ENCODE measurements around the gene SMARCA1.

Gene SMARCA1

DNA sequence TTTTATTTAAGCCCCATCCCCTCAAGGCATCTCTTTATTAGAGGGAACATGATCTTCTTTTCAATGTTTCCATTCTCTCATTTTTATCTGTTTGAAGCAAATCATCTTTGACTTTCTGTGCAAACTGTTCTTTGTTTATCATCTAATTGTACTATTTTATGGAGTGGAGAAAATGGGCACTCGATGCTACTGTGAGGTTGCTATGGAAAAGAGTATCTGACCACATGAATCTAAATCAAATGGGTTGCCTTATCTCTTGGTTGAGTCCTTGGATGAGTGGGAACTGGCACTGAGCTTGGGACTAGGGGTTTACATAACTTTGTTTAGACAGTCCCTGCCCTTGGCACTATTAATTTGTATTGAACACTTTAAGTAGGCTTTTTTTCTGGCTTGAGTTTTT lies 25.8 kb upstream of the SMARCA1 start:
- Histone ChIP-seq H3K27ac (no peak overlapping the region), H3K27me3 (no peaks in the 10 kb centered on the region), H3K9me3 (no peaks in the 10 kb centered on the region), H3K4me3 (no peak overlapping the region), H3K4me1 (no peaks in the 10 kb centered on the region), H3K36me3 (no peaks in the 10 kb centered on the region)
- TF ChIP-seq CTCF (IDR thresholded peaks at IDR 0.05), result no peak
- DNase-seq, result no peak
- intact Hi-C loops (cut with DNase I; ENCODE audit: low total_unique reads), result no loop called here

DNA sequence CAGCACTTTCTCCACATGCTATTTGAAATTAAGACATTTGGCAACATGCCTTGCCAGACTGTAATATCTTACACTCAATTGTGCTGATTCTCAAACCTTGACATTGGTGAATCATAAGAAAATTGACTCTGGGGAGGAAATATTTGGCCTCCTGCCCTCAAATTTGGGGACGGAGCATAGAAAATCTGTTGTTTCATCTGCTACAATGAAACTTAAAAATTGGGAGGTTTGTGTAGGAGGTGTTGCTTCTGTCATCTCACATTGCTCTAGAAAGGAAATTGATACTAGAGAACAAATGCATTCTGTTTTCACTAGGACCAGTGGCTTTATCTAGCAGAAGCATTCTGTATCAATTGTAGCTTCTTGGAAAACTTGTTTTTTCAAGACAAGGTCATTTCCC lies 22.1 kb upstream of the SMARCA1 start:
- Histone ChIP-seq H3K27me3 (no peaks in the 10 kb centered on the region), H3K4me3 (no peak overlapping the region), H3K36me3 (no peaks in the 10 kb centered on the region), H3K27ac (no peak overlapping the region), H3K4me1 (peaks cover 0 to 5% (median 0%) of the 10 kb centered on the region in 4 donors), H3K9me3 (no peaks in the 10 kb centered on the region)
- DNase-seq, result no peak
- TF ChIP-seq CTCF (IDR thresholded peaks at IDR 0.05), result no peak
- intact Hi-C loops (cut with DNase I; ENCODE audit: low total_unique reads), result no loop called here

GRCh38 chrX:129544780-129545179 lies 21.5 kb upstream of the SMARCA1 start:
- TF ChIP-seq CTCF (IDR thresholded peaks at IDR 0.05), result no peak
- intact Hi-C loops (cut with DNase I; ENCODE audit: low total_unique reads), result no loop called here
- peaks cover 0 to 5% (median 0%) of the 10 kb centered on the region in 4 donors for H3K4me1 ChIP-seq
- no peak overlapping the region for H3K27ac ChIP-seq
- no peaks in the 10 kb centered on the region for H3K9me3 ChIP-seq
- no peaks in the 10 kb centered on the region for H3K27me3 ChIP-seq
- no peaks in the 10 kb centered on the region for H3K36me3 ChIP-seq
- H3K4me3 ChIP-seq, result no peak overlapping the region
- DNase-seq, result no peak

GRCh38 chrX:129540722-129541184 lies 17.5 kb upstream of the SMARCA1 start:
- peaks cover 0 to 5% (median 0%) of the 10 kb centered on the region in 4 donors for H3K4me1 ChIP-seq
- DNase-seq, result peak; percentile 24 to 64
- no peaks in the 10 kb centered on the region for H3K27me3 ChIP-seq
- no peaks in the 10 kb centered on the region for H3K9me3 ChIP-seq
- peak overlapping the region; percentile 76 to 78 for H3K4me3 ChIP-seq
- H3K27ac ChIP-seq, result peak overlapping the region; percentile 77 to 82
- intact Hi-C loops (cut with DNase I; ENCODE audit: low total_unique reads), result no loop called here
- TF ChIP-seq CTCF (IDR thresholded peaks at IDR 0.05), result no peak
- no peaks in the 10 kb centered on the region for H3K36me3 ChIP-seq

DNA sequence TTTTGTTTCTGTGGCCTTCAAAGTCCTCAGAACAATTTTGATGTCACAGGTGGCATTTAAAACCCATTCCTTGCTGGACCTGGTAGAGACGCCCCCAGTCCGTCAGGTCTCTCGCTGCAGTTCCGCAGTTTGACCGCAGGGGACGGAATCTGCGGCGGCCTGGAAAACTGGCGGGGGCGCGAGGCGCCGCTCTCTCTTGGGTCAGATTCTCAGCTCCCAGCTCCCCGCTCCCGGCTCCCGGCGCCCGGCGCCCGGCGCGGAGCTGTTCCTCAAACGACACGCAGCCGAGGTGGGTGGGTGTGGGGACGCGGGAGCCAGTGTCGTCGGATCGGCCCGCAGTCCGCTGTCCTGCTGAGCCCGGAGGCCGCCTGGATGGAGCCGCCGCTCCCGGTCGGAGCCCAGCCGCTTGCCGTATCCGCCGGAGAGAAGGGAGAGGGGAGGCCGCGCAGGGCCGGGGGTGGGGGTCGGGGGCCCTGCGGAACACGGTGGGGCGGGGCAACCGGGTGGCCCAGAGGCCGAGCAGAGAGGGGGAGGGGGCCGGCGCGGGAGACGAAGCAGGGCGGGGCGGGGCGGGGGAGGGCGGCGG lies 16.9 kb upstream of the SMARCA1 start, which contains the start of gene OCRL:
OCRL (plus strand) TSS at position 192 of the 586 bp plus-strand sequence; CDS start at position 373, 181 bp downstream.
- H3K9me3 ChIP-seq, result no peaks in the 10 kb centered on the region
- no peaks in the 10 kb centered on the region for H3K27me3 ChIP-seq
- TF ChIP-seq CTCF (IDR thresholded peaks at IDR 0.05), result peak; percentile 65 to 67
- peaks cover 0 to 5% (median 0%) of the 10 kb centered on the region in 4 donors for H3K4me1 ChIP-seq
- H3K4me3 ChIP-seq, result peak within 1 kb of the TSS; percentile 76 to 78
- H3K36me3 ChIP-seq, result no peaks in the 10 kb centered on the region
- H3K27ac ChIP-seq, result peak within 1 kb of the TSS; percentile 77 to 82
- peak; percentile 61 to 74 for DNase-seq
- intact Hi-C loops (cut with DNase I; ENCODE audit: low total_unique reads), result no loop called here
